ENCODE data around the gene SULF2.

Gene SULF2

GRCh38 chr20:47789081-47789763 lies 3.9 kb upstream of the SULF2 start:
- TF ChIP-seq ISL1 (CRISPR knock-in tag; IDR thresholded peaks at IDR 0.05): no peak
- no peak for TF ChIP-seq CSRNP3 (CRISPR knock-in tag; IDR thresholded peaks at IDR 0.05)
- TF ChIP-seq POU6F1 (CRISPR knock-in tag; IDR thresholded peaks at IDR 0.05; ENCODE audit: borderline replicate concordance, low read depth): no peak
- no peak for TF ChIP-seq OSR1 (CRISPR knock-in tag; IDR thresholded peaks at IDR 0.05)
- no peak for TF ChIP-seq GLIS3 (CRISPR knock-in tag; IDR thresholded peaks at IDR 0.05)
- TF ChIP-seq BACH2 (CRISPR knock-in tag; IDR thresholded peaks at IDR 0.05; ENCODE audit: borderline replicate concordance): no peak
- no peak for ATAC-seq

- no peak for TF ChIP-seq ZNF8 (CRISPR knock-in tag; IDR thresholded peaks at IDR 0.05)
- ATAC-seq: no peak
Observed at GRCh38 chr20:47788741-47789080, 3.4 kb upstream of the SULF2 start.

GRCh38 chr20:47786765-47787107 lies 1.5 kb upstream of the SULF2 start:
- TF ChIP-seq CSRNP3 (CRISPR knock-in tag; IDR thresholded peaks at IDR 0.05): no peak
- no peak for TF ChIP-seq TSHZ2 (CRISPR knock-in tag; IDR thresholded peaks at IDR 0.05)
- TF ChIP-seq PATZ1 (CRISPR knock-in tag; IDR thresholded peaks at IDR 0.05; ENCODE audit: borderline replicate concordance): no peak
- no peak for TF ChIP-seq SNAI2 (CRISPR knock-in tag; IDR thresholded peaks at IDR 0.05)
- no peak for TF ChIP-seq ESRRG (CRISPR knock-in tag; IDR thresholded peaks at IDR 0.05)
- peak; percentile 10; the same call in 2 of the 3 replicates for ATAC-seq

- ATAC-seq: peak; percentile 87
- no peak for TF ChIP-seq CREB5 (CRISPR knock-in tag; IDR thresholded peaks at IDR 0.05; ENCODE audit: low read depth)
- no peak for TF ChIP-seq PPARA (CRISPR knock-in tag; IDR thresholded peaks at IDR 0.05; ENCODE audit: borderline replicate concordance)
- no peak for TF ChIP-seq ZNF565 (CRISPR knock-in tag; conservative IDR thresholded peaks at IDR 0.05; ENCODE audit: low read depth)
- no peak for TF ChIP-seq POU6F1 (CRISPR knock-in tag; IDR thresholded peaks at IDR 0.05; ENCODE audit: borderline replicate concordance, low read depth)
- TF ChIP-seq TOX (CRISPR knock-in tag; IDR thresholded peaks at IDR 0.05; ENCODE audit: borderline replicate concordance): no peak
- TF ChIP-seq PATZ1 (CRISPR knock-in tag; IDR thresholded peaks at IDR 0.05; ENCODE audit: borderline replicate concordance): no peak
- TF ChIP-seq OSR1 (CRISPR knock-in tag; IDR thresholded peaks at IDR 0.05): no peak
- TF ChIP-seq ESRRG (CRISPR knock-in tag; IDR thresholded peaks at IDR 0.05): no peak
- TF ChIP-seq ZFP3 (CRISPR knock-in tag; IDR thresholded peaks at IDR 0.05): no peak
- no peak for TF ChIP-seq TCF4 (CRISPR knock-in tag; IDR thresholded peaks at IDR 0.05; ENCODE audit: borderline replicate concordance)
- no peak for TF ChIP-seq ZFP30 (CRISPR knock-in tag; IDR thresholded peaks at IDR 0.05)
Observed at GRCh38 chr20:47785854-47786764, 828 bp upstream of the SULF2 start.
